ENCODE data around the gene PDIA6. TPM values are rescaled to one million over a fixed set of nuclear protein-coding genes. Genes with fewer than 3 reads are reported as not detected.
A peak's percentile ranks its signal among the peaks of the same experiment; 100 is the strongest.

Gene PDIA6
- total RNA-seq, 2 experiments from 2014 or later, result 161 to 165 TPM

DNA sequence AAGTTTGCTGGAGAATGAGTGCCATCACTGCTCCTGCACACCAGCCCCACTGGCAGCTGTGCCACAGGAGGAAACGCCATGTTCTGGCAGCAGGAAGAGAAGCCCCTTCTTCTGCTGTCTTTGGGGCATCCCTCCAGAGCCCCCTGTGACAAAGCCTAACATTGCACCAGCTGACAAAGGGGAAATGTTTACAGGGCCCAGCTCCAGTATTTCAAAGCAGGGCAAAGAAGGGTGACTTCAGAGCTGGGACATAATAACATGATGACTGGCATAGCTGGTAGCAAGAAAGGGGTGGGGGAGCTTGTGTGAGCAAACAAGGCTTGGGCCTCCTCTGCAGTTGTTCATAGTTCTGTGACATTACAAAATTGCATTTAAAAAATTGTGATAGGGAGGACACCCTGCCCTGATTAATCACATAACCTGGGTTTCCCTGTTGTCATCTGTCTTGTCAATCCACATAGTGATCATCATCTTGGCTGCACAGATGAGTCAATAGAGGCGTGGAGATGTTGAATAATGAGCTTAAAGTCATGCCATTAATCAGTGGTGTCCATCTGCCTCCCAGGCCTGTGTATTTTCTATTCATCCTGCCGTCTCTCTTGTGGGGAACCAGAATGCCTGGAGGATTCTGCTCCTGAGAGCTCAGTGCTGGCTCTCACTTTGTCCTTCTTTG, 29.1 kb upstream of the PDIA6 start:
- ChIA-PET POLR2A (no interaction called here), CTCF (interaction anchor here (2.0 kb wide), 1 partner anchor 9 kb away, joined by 12 read pairs; no protein-coding TSS in a partner anchor)
- Mint-ChIP-seq H3K27ac (no peak overlapping the region), H3K4me1 (no peaks in the 10 kb centered on the region), H3K9me3 (peaks cover 24% of the 10 kb centered on the region), H3K36me3 (ENCODE audit: low read depth) (peaks cover 3% of the 10 kb centered on the region), H3K4me3 (no peak overlapping the region), H3K27me3 (peaks cover 24% of the 10 kb centered on the region)
- no peak for DNase-seq

DNA sequence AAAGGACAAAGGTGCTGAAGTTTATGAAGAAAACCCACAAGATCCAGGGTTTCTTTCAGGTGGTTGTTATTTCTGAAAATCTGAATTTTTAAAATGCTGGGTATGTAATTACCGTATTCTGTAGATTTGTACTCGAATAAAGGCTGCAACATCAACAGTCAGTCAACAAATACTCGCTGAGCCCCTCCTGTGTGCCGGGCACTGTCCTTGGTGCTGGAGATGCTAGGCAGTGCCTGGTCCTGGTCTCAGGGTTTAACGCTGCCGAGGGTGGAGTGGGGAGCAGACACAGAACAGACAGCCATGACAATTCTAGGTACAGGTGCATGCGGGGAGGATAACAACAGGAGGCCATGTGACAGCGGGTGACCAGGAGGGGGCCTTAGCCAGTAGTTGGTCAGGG, 27.2 kb upstream of the PDIA6 start:
- Mint-ChIP-seq H3K4me3 (no peak overlapping the region), H3K4me1 (no peaks in the 10 kb centered on the region), H3K27me3 (peaks cover 19% of the 10 kb centered on the region), H3K9me3 (peaks cover 24% of the 10 kb centered on the region), H3K27ac (no peak overlapping the region), H3K36me3 (ENCODE audit: low read depth) (peaks cover 3% of the 10 kb centered on the region)
- POLR2A ChIA-PET, result no interaction called here
- no peak for DNase-seq
- CTCF ChIA-PET, result no interaction called here

DNA sequence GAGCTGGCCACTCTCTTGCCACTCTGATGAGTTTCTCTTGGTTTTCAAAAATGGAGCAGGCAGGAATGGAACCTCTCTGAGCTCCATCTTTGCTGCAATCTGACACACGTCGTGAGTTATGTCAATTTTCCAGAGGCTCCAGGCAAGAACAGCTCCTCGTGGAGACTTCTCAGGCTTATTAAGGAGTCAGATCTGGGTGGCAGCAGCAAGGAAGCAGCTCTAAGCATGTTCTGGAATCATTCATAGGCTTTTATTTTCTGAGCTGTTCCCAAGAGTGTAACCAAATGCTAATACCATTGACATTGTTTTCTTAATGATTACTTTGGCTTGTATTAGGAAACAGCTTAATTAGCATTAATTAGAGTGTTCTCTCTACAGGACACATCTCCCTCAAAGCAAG, 26.1 kb upstream of the PDIA6 start:
- ChIA-PET POLR2A (interaction anchor here (0.7 kb wide), 1 partner anchor 265 kb away, joined by 3 read pairs; no protein-coding TSS in a partner anchor), CTCF (interaction anchor here (0.6 to 1.4 kb wide), 3 partner anchors 286 to 343 kb away, joined by 3 to 9 read pairs (median 3); no protein-coding TSS in a partner anchor)
- Mint-ChIP-seq H3K4me1 (no peaks in the 10 kb centered on the region), H3K9me3 (peaks cover 24% of the 10 kb centered on the region), H3K27me3 (peaks cover 17% of the 10 kb centered on the region), H3K27ac (no peak overlapping the region), H3K36me3 (ENCODE audit: low read depth) (peaks cover 3% of the 10 kb centered on the region), H3K4me3 (no peak overlapping the region)
- DNase-seq, result no peak

GRCh38 chr2:10837298-10838266, 25.0 kb upstream of the PDIA6 start:
- peaks cover 3% of the 10 kb centered on the region for H3K36me3 Mint-ChIP-seq (ENCODE audit: low read depth)
- ChIA-PET CTCF (interaction anchor here (0.7 to 1.1 kb wide), 2 partner anchors 292 kb away, joined by 3 to 4 read pairs; no protein-coding TSS in a partner anchor), POLR2A (no interaction called here)
- no peak overlapping the region for H3K4me3 Mint-ChIP-seq
- H3K4me1 Mint-ChIP-seq, result no peaks in the 10 kb centered on the region
- no peak for DNase-seq
- peaks cover 24% of the 10 kb centered on the region for H3K9me3 Mint-ChIP-seq
- no peak overlapping the region for H3K27ac Mint-ChIP-seq
- peaks cover 12% of the 10 kb centered on the region for H3K27me3 Mint-ChIP-seq

GRCh38 chr2:10835052-10835970, 22.7 kb upstream of the PDIA6 start:
- Mint-ChIP-seq H3K4me1 (peaks cover 4% of the 10 kb centered on the region), H3K4me3 (no peak overlapping the region), H3K27ac (no peak overlapping the region), H3K27me3 (peaks cover 18% of the 10 kb centered on the region), H3K36me3 (ENCODE audit: low read depth) (peaks cover 3% of the 10 kb centered on the region), H3K9me3 (peaks cover 4% of the 10 kb centered on the region)
- DNase-seq, result peak; percentile 76
- ChIA-PET CTCF (interaction anchor here (0.6 to 2.3 kb wide), 23 partner anchors 9 to 396 kb away, joined by 3 to 20 read pairs (median 3); partner anchors contain the start of gene PDIA6), POLR2A (no interaction called here)

GRCh38 chr2:10834068-10834655, 21.6 kb upstream of the PDIA6 start:
- H3K9me3 Mint-ChIP-seq, result no peaks in the 10 kb centered on the region
- no peak for DNase-seq
- H3K27me3 Mint-ChIP-seq, result peaks cover 18% of the 10 kb centered on the region
- H3K36me3 Mint-ChIP-seq (ENCODE audit: low read depth), result no peaks in the 10 kb centered on the region
- peaks cover 4% of the 10 kb centered on the region for H3K4me1 Mint-ChIP-seq
- POLR2A ChIA-PET, result no interaction called here
- CTCF ChIA-PET, result interaction anchor here (2.3 to 5.6 kb wide), 3 partner anchors 290 to 297 kb away, joined by 20 to 72 read pairs (median 67); a partner anchor contains a TSS
- H3K4me3 Mint-ChIP-seq, result no peak overlapping the region
- H3K27ac Mint-ChIP-seq, result no peak overlapping the region

- no peak for DNase-seq
- Mint-ChIP-seq H3K9me3 (no peaks in the 10 kb centered on the region), H3K27me3 (peaks cover 18% of the 10 kb centered on the region), H3K27ac (no peak overlapping the region), H3K36me3 (ENCODE audit: low read depth) (no peaks in the 10 kb centered on the region), H3K4me1 (peaks cover 4% of the 10 kb centered on the region), H3K4me3 (no peak overlapping the region)
- CTCF ChIA-PET, result interaction anchor here (0.5 to 5.6 kb wide), 36 partner anchors 9 to 751 kb away, joined by 3 to 72 read pairs (median 4); partner anchors contain the start of gene PDIA6
- POLR2A ChIA-PET, result interaction anchor here (0.8 kb wide), 1 partner anchor 20 kb away, joined by 3 read pairs; the partner anchor contains the start of gene PDIA6
These were observed 20.4 kb upstream of the PDIA6 start for GRCh38 chr2:10833021-10833420.

DNA sequence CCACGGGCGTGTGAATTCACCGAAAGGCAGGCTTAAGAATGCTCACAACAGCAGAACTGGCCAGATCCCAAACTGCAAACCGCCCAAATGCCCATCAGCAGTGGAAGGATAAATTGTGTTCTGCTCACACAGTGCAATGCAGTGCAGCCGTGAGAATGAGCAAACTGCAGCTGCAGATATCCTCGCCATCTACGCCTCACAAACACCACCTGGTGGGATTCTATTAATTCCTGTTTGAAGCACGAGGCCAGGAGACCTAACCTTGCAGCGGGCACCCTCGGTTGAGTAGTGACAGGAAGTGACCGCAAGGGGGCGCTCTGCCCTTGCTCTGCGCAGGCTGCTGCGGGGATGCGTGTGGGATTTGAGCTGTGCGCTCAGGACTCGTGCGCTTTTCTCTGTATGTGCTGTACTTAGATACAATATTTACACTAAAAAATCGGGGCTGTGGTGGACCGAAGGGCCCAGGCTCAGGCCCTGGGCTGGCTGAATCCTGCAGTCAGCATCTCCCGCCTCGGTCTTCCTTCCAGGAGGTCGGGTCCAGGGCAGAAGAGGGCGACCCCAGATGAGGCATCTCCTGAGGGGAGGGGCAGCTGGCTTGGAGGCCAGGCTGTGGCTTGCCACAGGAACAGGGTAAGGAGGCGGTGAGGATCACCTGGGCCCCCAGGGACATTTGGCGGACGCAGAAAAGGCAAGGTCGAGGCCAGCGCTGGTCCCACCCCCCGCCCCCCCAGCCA, 19.8 kb upstream of the PDIA6 start:
- no peaks in the 10 kb centered on the region for H3K9me3 Mint-ChIP-seq
- peak; percentile 82 for DNase-seq
- no peaks in the 10 kb centered on the region for H3K36me3 Mint-ChIP-seq (ENCODE audit: low read depth)
- H3K27me3 Mint-ChIP-seq, result peaks cover 16% of the 10 kb centered on the region
- H3K27ac Mint-ChIP-seq, result no peak overlapping the region
- peaks cover 4% of the 10 kb centered on the region for H3K4me1 Mint-ChIP-seq
- CTCF ChIA-PET, result interaction anchor here (0.5 to 5.6 kb wide), 36 partner anchors 9 to 752 kb away, joined by 3 to 72 read pairs (median 4); partner anchors contain the start of gene PDIA6
- H3K4me3 Mint-ChIP-seq, result no peak overlapping the region
- POLR2A ChIA-PET, result interaction anchor here (0.8 kb wide), 1 partner anchor 20 kb away, joined by 3 read pairs; the partner anchor contains the start of gene PDIA6

DNA sequence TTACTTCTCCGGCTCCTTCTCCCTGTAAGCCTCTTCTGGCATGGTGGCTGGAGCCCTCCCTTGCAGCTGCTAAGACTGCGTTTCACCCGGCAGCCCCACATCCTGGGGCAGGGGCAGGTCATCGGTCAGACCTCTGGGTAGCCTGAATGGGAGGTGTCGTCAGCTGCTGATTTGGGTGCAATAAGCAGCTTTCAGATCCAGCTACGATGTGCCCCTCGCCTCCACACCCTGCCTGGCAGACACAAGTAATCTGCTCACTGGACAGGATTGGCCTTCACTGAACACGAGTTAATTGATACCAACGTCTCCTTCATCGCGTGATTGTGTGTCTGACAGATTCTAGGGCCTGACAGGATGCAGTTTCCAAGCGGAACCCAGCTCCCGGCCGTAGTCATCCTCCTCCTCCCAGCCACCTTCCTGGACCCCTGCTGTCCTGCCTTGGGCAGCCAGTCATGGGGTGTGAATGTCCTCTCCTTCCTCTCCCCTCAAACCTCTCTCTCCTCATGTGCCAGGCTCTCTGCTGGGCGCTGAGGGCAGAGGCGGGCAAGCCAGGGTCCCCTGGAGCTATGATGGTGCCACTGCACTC, 18.9 kb upstream of the PDIA6 start:
- POLR2A ChIA-PET, result interaction anchor here (0.9 to 1.0 kb wide), 3 partner anchors 46 to 324 kb away, joined by 3 to 5 read pairs (median 3); partner anchors contain the start of gene SLC66A3
- CTCF ChIA-PET, result interaction anchor here (0.7 to 5.6 kb wide), 10 partner anchors 8 to 351 kb away, joined by 3 to 72 read pairs (median 10); partner anchors contain the start of gene PDIA6
- DNase-seq, result no peak
- H3K4me3 Mint-ChIP-seq, result no peak overlapping the region
- peaks cover 4% of the 10 kb centered on the region for H3K4me1 Mint-ChIP-seq
- peaks cover 20% of the 10 kb centered on the region for H3K27me3 Mint-ChIP-seq
- H3K27ac Mint-ChIP-seq, result no peak overlapping the region
- H3K9me3 Mint-ChIP-seq, result no peaks in the 10 kb centered on the region
- no peaks in the 10 kb centered on the region for H3K36me3 Mint-ChIP-seq (ENCODE audit: low read depth)

DNA sequence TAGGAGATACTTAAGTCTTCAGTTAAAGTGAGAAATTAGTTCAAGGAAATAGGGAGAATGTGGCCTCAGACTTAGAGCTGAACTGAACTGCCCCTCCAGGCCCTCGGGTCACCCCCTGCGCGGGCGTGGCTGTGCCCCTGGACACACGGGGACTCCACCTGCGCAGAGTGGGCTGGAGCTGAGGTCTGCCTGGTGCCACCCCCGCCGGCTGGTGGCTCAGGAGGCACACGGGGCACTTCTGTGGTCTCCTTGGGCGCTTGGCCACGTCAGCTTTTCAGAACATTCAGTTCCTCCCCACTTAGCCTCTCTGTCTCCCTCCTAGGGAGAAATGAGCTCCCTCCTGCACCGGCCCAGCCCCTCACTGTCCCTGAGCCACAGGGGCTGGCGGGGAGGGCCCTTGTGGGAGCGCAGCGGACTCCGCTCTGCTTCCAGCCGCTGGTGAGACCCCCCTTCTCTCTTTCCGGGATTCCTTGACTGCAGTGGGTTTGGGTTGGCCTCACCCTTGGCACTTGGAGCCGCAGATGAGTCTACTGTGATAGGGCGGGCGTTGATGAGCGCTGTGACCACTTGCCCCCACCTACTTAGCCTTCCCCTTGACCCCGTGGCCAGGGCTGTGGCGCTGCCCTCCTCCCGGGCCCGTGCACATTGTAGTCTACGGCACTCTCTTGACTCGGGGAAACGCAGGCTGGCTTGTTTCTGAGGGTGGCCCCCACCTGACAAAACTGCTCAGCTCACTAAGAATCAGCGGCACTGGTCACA, 18.2 kb upstream of the PDIA6 start:
- H3K9me3 Mint-ChIP-seq, result no peaks in the 10 kb centered on the region
- no peak overlapping the region for H3K27ac Mint-ChIP-seq
- peaks cover 4% of the 10 kb centered on the region for H3K4me1 Mint-ChIP-seq
- no peak overlapping the region for H3K4me3 Mint-ChIP-seq
- DNase-seq, result no peak
- H3K36me3 Mint-ChIP-seq (ENCODE audit: low read depth), result no peaks in the 10 kb centered on the region
- POLR2A ChIA-PET, result interaction anchor here (0.9 to 1.0 kb wide), 3 partner anchors 46 to 325 kb away, joined by 3 to 5 read pairs (median 3); partner anchors contain the start of gene SLC66A3
- CTCF ChIA-PET, result interaction anchor here (3.9 to 5.6 kb wide), 2 partner anchors 294 to 300 kb away, joined by 67 to 72 read pairs; a partner anchor contains a TSS
- peaks cover 24% of the 10 kb centered on the region for H3K27me3 Mint-ChIP-seq

Measured in activated CD4-positive, alpha-beta memory T cell treated with anti-CD3 and anti-CD28 coated beads, Interleukin-2, amount 10 ng/mL, durations not matched to agents 7 days and 5 days (primary cell).